DND-41 (cell line): Measurements from ENCODE around the gene ZNF490.

ENCODE experiments used
- EZH2 ChIP-seq: IDR thresholded peaks from 3 replicates; pipeline ENCODE4 v1.6.1; 2012; ENCODE audit warnings: borderline replicate concordance, low read depth, mild to moderate bottlenecking, moderate library complexity, low read length, inconsistent platforms; ENCODE audit not compliant: severe bottlenecking
- TF ChIP-seq, protein P1 (sequence below): IDR thresholded peaks from 2 replicates; pipeline ENCODE4 v1.5.1; 2012; ENCODE audit warnings: borderline replicate concordance, low read length, moderate library complexity, mild to moderate bottlenecking; ENCODE audit not compliant: poor library complexity, severe bottlenecking; ENCODE audit errors: extremely low read depth

DNA sequence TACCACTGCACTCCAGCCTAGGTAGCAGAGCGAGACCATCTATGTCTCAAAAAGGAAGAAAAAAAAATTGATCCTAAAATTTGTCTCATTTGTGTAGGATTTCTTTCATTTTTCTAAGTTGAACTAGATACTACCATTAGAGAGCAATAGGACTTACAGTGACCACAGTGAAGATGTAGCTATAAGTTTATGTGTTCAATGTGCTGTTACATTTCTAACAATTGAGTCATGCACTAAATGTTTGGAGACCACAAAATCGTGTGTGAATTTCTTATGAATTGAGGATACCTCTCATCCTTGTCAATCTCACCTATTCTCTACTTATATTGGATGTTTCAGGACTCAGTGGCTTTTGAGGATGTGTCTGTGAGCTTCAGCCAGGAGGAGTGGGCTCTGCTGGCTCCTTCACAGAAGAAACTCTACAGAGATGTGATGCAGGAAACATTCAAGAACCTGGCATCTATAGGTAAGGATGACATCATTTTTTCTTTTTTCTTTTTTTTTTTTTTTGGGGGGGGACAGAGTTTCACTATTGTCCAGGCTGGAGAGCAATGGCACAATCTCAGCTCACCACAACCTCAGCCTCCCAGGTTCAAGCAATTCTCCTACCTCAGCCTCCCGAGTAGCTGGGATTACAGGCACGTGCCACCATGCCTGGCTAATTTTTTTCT, 12.9 kb upstream of the ZNF490 start:
- TF ChIP-seq, protein P1, sequence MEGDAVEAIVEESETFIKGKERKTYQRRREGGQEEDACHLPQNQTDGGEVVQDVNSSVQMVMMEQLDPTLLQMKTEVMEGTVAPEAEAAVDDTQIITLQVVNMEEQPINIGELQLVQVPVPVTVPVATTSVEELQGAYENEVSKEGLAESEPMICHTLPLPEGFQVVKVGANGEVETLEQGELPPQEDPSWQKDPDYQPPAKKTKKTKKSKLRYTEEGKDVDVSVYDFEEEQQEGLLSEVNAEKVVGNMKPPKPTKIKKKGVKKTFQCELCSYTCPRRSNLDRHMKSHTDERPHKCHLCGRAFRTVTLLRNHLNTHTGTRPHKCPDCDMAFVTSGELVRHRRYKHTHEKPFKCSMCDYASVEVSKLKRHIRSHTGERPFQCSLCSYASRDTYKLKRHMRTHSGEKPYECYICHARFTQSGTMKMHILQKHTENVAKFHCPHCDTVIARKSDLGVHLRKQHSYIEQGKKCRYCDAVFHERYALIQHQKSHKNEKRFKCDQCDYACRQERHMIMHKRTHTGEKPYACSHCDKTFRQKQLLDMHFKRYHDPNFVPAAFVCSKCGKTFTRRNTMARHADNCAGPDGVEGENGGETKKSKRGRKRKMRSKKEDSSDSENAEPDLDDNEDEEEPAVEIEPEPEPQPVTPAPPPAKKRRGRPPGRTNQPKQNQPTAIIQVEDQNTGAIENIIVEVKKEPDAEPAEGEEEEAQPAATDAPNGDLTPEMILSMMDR = no peak
- TF ChIP-seq EZH2 = no peak
